HepG2 (cell line): ENCODE data around the gene GBE1. TPM values are rescaled to one million over a fixed set of nuclear protein-coding genes. Genes with fewer than 3 reads are reported as not detected.
A peak's percentile ranks its signal among the peaks of the same experiment; 100 is the strongest.

Experiments used
- HOXA5 ChIP-seq: sonication (generic); formaldehyde crosslinking; IDR thresholded peaks from 2 replicates; pipeline ENCODE4 v1.4.0; 2020; ENCODE audit warnings: missing genetic modification reagents
- KDM5A ChIP-seq: fragments of 200-600 bp; sonication (generic); IDR thresholded peaks from 2 replicates; pipeline ENCODE4 v1.7.0; 2018; ENCODE audit warnings: antibody characterized with exemption, mild to moderate bottlenecking, low read length, borderline replicate concordance
- KDM5B ChIP-seq: sonication (generic); formaldehyde crosslinking; IDR thresholded peaks from 2 replicates; pipeline ENCODE4 v1.4.0; 2020; ENCODE audit warnings: missing genetic modification reagents, mild to moderate bottlenecking, borderline replicate concordance
- KLF16 ChIP-seq, 2 experiments: sonication (generic) in 1 of 2; formaldehyde crosslinking in 1 of 2; IDR thresholded peaks; 2 replicates each; pipeline versions ENCODE4 v1.6.1 to v1.8.0; 2016 to 2023; ENCODE audit warnings: missing genetic modification reagents in 2 of 2, missing compliant biosample characterization in 1 of 2
- MLLT10 ChIP-seq: sonication (generic); formaldehyde crosslinking; IDR thresholded peaks from 2 replicates; pipeline ENCODE4 v1.4.0; 2020; ENCODE audit warnings: missing genetic modification reagents
- NFIC ChIP-seq: IDR thresholded peaks from 2 replicates; pipeline ENCODE4 v1.6.1; 2012; ENCODE audit warnings: mild to moderate bottlenecking, low read length, inconsistent platforms
- PPARG ChIP-seq: conservative IDR thresholded peaks from 2 replicates; pipeline ENCODE4 v1.6.1; 2016; ENCODE audit warnings: missing biosample characterization, missing genetic modification reagents
- RFXANK ChIP-seq: IDR thresholded peaks from 2 replicates; pipeline ENCODE4 v1.6.1; 2016
- TMF1 ChIP-seq: sonication (generic); formaldehyde crosslinking; IDR thresholded peaks from 2 replicates; pipeline ENCODE4 v1.8.1; 2022; ENCODE audit warnings: low read depth, missing genetic modification reagents
- ZBTB7B ChIP-seq: sonication (generic); formaldehyde crosslinking; IDR thresholded peaks from 2 replicates; pipeline ENCODE4 v1.4.0; 2020; ENCODE audit warnings: missing genetic modification reagents
- ZEB1 ChIP-seq: IDR thresholded peaks from 2 replicates; pipeline ENCODE4 v1.6.1; 2012; ENCODE audit warnings: mild to moderate bottlenecking, low read depth, inconsistent platforms; ENCODE audit not compliant: insufficient replicate concordance
- ZFP41 ChIP-seq: sonication (generic); formaldehyde crosslinking; IDR thresholded peaks from 2 replicates; pipeline ENCODE4 v1.4.0; 2020; ENCODE audit warnings: mild to moderate bottlenecking, missing genetic modification reagents, borderline replicate concordance
- ZMAT3 ChIP-seq: sonication (generic); formaldehyde crosslinking; conservative IDR thresholded peaks from 2 replicates; pipeline ENCODE4 v1.7.0; 2021; ENCODE audit warnings: missing genetic modification reagents
- ZNF30 ChIP-seq: sonication (generic); formaldehyde crosslinking; IDR thresholded peaks from 2 replicates; pipeline ENCODE4 v1.5.0; 2020; ENCODE audit warnings: mild to moderate bottlenecking, missing genetic modification reagents
- ZNF674 ChIP-seq: sonication (generic); formaldehyde crosslinking; IDR thresholded peaks from 2 replicates; pipeline ENCODE4 v1.5.0; 2020; ENCODE audit warnings: low read depth, mild to moderate bottlenecking, missing genetic modification reagents
- ZSCAN29 ChIP-seq: sonication (generic); formaldehyde crosslinking; conservative IDR thresholded peaks from 2 replicates; pipeline ENCODE4 v1.4.0; 2020; ENCODE audit warnings: mild to moderate bottlenecking, missing genetic modification reagents
- polyA plus RNA-seq, 8 experiments: library from polyadenylated mRNA; depleted of rRNA in 3 of 8; stranded (reverse) in 7 of 8; unstranded in 1 of 8; fragments of >200 nt; fragmentation: Illumina TruSeq in 4 of 8; extraction: Trizol in 4 of 8; gene quantifications; 2 replicates each; pipeline versions ENCODE4 v1.2.1 to v1.2.3, GENCODE V29; 2011 to 2016; ENCODE audit warnings: low read depth in 4 of 8, missing spikeins in 1 of 8, mixed read lengths in 1 of 8; ENCODE audit not compliant: insufficient read depth in 1 of 8
- total RNA-seq, 5 experiments: library from RNA; depleted of rRNA; stranded (reverse); fragments of >200 nt; fragmentation: Illumina TruSeq; extraction: Trizol; gene quantifications; 2 replicates each; pipeline ENCODE4 v1.2.3, GENCODE V29; 2016; ENCODE audit warnings: low read depth in 1 of 5
- TF ChIP-seq, protein P1 (sequence below): sonication (generic); formaldehyde crosslinking; IDR thresholded peaks from 2 replicates; pipeline ENCODE4 v1.4.0; 2020; ENCODE audit warnings: mild to moderate bottlenecking, missing genetic modification reagents
- TF ChIP-seq, protein P2 (sequence below): sonication (generic); formaldehyde crosslinking; IDR thresholded peaks from 2 replicates; pipeline ENCODE4 v1.5.0; 2020; ENCODE audit warnings: mild to moderate bottlenecking, missing genetic modification reagents, moderate library complexity
- TF ChIP-seq, protein P3 (sequence below): IDR thresholded peaks from 2 replicates; pipeline ENCODE4 v1.6.1; 2016
- TF ChIP-seq, protein P4 (sequence below): sonication (generic); formaldehyde crosslinking; IDR thresholded peaks from 2 replicates; pipeline ENCODE4 v1.8.1; 2023; ENCODE audit warnings: missing genetic modification reagents, mild to moderate bottlenecking, borderline replicate concordance
- TF ChIP-seq, protein P5 (sequence below): sonication (generic); formaldehyde crosslinking; IDR thresholded peaks from 2 replicates; pipeline ENCODE4 v1.4.0; 2020; ENCODE audit warnings: missing genetic modification reagents, borderline replicate concordance

Gene GBE1
- total and polyA plus RNA-seq, 2 of the 13 experiments (the other 11 are each of a cell fraction or from before 2014, with no cell fraction given): 22.9 to 36.1 TPM

DNA sequence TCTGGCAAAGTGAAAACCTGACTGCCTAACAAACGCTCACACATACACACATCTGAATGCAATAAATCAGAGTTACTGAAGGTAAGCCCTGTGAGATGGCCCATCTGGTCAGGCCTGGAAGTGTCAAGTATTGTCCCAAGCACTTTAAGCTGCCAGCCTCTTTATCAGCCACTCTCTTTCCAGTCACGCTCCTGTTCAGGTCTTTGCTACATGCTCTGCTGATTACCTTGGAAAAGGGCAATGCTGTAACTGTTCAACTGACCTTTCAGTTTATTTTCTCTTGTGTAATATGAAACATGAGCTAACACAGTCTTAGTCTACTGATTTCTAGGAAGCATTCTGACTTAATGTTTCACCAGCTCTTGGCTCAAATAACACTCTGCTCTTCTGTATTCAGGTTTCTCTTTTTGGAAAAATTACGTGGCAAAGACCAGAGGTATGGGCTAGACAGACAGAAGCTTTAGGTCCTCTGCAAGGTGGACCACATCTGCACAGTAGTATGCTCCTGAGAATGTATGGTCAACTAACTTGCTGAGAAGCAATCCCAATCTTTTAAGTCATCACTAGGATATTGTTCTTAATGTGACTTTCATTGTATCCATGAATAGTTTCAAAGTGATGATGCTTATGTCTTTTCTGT is 44.5 kb downstream of the GBE1 start (continued):
- TF ChIP-seq, protein P1, sequence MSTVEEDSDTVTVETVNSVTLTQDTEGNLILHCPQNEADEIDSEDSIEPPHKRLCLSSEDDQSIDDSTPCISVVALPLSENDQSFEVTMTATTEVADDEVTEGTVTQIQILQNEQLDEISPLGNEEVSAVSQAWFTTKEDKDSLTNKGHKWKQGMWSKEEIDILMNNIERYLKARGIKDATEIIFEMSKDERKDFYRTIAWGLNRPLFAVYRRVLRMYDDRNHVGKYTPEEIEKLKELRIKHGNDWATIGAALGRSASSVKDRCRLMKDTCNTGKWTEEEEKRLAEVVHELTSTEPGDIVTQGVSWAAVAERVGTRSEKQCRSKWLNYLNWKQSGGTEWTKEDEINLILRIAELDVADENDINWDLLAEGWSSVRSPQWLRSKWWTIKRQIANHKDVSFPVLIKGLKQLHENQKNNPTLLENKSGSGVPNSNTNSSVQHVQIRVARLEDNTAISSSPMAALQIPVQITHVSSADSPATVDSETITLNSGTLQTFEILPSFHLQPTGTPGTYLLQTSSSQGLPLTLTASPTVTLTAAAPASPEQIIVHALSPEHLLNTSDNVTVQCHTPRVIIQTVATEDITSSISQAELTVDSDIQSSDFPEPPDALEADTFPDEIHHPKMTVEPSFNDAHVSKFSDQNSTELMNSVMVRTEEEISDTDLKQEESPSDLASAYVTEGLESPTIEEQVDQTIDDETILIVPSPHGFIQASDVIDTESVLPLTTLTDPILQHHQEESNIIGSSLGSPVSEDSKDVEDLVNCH (CRISPR knock-in tag): no peak
- TF ChIP-seq NFIC (peak; percentile 89), RFXANK (CRISPR knock-in tag) (no peak), ZNF674 (no peak), ZEB1 (peak; percentile 32), KDM5A (no peak), MLLT10 (CRISPR knock-in tag) (no peak), ZSCAN29 (0 out of 2 replicates have a peak, but pooled peaks have one; percentile 39), HOXA5 (CRISPR knock-in tag) (no peak; the same call in 1 of the 2 replicates), PPARG (CRISPR knock-in tag) (peak; percentile 93), KDM5B (CRISPR knock-in tag) (no peak), ZBTB7B (CRISPR knock-in tag) (no peak), ZNF30 (no peak), ZFP41 (no peak), KLF16 (CRISPR knock-in tag; IDR thresholded peaks at IDR 0.05) (peak in 1 of 2 experiments; percentile 85; a peak in 2 of 4 replicates), TMF1 (CRISPR knock-in tag) (no peak), ZMAT3 (0 out of 2 replicates have a peak, but pooled peaks have one; percentile 71)
- TF ChIP-seq, protein P2, sequence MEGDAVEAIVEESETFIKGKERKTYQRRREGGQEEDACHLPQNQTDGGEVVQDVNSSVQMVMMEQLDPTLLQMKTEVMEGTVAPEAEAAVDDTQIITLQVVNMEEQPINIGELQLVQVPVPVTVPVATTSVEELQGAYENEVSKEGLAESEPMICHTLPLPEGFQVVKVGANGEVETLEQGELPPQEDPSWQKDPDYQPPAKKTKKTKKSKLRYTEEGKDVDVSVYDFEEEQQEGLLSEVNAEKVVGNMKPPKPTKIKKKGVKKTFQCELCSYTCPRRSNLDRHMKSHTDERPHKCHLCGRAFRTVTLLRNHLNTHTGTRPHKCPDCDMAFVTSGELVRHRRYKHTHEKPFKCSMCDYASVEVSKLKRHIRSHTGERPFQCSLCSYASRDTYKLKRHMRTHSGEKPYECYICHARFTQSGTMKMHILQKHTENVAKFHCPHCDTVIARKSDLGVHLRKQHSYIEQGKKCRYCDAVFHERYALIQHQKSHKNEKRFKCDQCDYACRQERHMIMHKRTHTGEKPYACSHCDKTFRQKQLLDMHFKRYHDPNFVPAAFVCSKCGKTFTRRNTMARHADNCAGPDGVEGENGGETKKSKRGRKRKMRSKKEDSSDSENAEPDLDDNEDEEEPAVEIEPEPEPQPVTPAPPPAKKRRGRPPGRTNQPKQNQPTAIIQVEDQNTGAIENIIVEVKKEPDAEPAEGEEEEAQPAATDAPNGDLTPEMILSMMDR (CRISPR knock-in tag): 0 out of 2 replicates have a peak, but pooled peaks have one; percentile 7
- TF ChIP-seq, protein P3, sequence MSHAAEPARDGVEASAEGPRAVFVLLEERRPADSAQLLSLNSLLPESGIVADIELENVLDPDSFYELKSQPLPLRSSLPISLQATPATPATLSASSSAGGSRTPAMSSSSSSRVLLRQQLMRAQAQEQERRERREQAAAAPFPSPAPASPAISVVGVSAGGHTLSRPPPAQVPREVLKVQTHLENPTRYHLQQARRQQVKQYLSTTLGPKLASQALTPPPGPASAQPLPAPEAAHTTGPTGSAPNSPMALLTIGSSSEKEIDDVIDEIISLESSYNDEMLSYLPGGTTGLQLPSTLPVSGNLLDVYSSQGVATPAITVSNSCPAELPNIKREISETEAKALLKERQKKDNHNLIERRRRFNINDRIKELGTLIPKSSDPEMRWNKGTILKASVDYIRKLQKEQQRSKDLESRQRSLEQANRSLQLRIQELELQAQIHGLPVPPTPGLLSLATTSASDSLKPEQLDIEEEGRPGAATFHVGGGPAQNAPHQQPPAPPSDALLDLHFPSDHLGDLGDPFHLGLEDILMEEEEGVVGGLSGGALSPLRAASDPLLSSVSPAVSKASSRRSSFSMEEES (CRISPR knock-in tag): peak; percentile 92
- TF ChIP-seq, protein P4, sequence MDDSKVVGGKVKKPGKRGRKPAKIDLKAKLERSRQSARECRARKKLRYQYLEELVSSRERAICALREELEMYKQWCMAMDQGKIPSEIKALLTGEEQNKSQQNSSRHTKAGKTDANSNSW (CRISPR knock-in tag): no peak
- TF ChIP-seq, protein P5, sequence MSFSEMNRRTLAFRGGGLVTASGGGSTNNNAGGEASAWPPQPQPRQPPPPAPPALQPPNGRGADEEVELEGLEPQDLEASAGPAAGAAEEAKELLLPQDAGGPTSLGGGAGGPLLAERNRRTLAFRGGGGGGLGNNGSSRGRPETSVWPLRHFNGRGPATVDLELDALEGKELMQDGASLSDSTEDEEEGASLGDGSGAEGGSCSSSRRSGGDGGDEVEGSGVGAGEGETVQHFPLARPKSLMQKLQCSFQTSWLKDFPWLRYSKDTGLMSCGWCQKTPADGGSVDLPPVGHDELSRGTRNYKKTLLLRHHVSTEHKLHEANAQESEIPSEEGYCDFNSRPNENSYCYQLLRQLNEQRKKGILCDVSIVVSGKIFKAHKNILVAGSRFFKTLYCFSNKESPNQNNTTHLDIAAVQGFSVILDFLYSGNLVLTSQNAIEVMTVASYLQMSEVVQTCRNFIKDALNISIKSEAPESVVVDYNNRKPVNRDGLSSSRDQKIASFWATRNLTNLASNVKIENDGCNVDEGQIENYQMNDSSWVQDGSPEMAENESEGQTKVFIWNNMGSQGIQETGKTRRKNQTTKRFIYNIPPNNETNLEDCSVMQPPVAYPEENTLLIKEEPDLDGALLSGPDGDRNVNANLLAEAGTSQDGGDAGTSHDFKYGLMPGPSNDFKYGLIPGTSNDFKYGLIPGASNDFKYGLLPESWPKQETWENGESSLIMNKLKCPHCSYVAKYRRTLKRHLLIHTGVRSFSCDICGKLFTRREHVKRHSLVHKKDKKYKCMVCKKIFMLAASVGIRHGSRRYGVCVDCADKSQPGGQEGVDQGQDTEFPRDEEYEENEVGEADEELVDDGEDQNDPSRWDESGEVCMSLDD: no peak
